Endothelial cell of umbilical vein (primary cell): ENCODE measurements around the gene CELSR2. TPM values are rescaled to one million over a fixed set of nuclear protein-coding genes. Genes with fewer than 3 reads are reported as not detected.

Experiments used
- BruUV-seq: library from RNA; stranded (reverse); fragments of 400-500 nt; replicated peaks from 2 replicates; lab custom pipeline; 2021; lab: Mats Ljungman, UMichigan
- CTCF ChIA-PET: fragments of 300-600, 350-600 bp; sonication (Branson Sonifier 250); formaldehyde crosslinking; loops from one replicate; lab custom pipeline; 2021; ENCODE audit warnings: antibody characterized with exemption, inconsistent platforms; lab: Charles Lee
- POLR2A ChIA-PET: fragments of 300-600, 350-600 bp; sonication (Branson Sonifier 250); formaldehyde crosslinking; loops from one replicate; lab custom pipeline; 2021; ENCODE audit warnings: antibody characterized with exemption, inconsistent platforms; lab: Charles Lee
- DNase-seq: peaks from one replicate; pipeline ENCODE4 v3.0.0-alpha.2; 2011; ENCODE audit warnings: low read depth, low spot score
- FAIRE-seq: peaks from 2 replicates; lab custom pipeline; 2011; peaks lifted over from hg19 to GRCh38; lab: Jason Lieb, UNC
- H2AFZ ChIP-seq: 2 replicates; pipeline ENCODE4 v1.6.0; 2012; ENCODE audit warnings: low read depth, low read length, control low read depth, inconsistent platforms
- H3K27ac ChIP-seq: 2 replicates; pipeline ENCODE4 v1.5.1; 2011; ENCODE audit warnings: low read depth, mild to moderate bottlenecking, control low read depth, low read length, moderate library complexity; ENCODE audit not compliant: insufficient read depth
- H3K27me3 ChIP-seq, 2 experiments: 2 replicates each; pipeline versions ENCODE4 v1.6.0 to v1.6.1; 2011; ENCODE audit warnings: low read length in 2 of 2, mixed read lengths in 1 of 2; ENCODE audit not compliant: control insufficient read depth in 2 of 2, insufficient read depth in 2 of 2
- H3K36me3 ChIP-seq, 2 experiments: 2 replicates in 1 of 2; 3 replicates in 1 of 2; pipeline ENCODE4 v1.5.1; 2011; ENCODE audit warnings: low read length in 2 of 2, mild to moderate bottlenecking in 1 of 2, moderate library complexity in 1 of 2; ENCODE audit not compliant: control insufficient read depth in 2 of 2, insufficient read depth in 2 of 2; ENCODE audit errors: extremely low read depth in 1 of 2
- H3K4me1 ChIP-seq: 3 replicates; pipeline ENCODE4 v1.5.1; 2011; ENCODE audit warnings: mild to moderate bottlenecking, low read length; ENCODE audit not compliant: control insufficient read depth, insufficient read depth; ENCODE audit errors: extremely low read depth
- H3K4me2 ChIP-seq: 2 replicates; pipeline ENCODE4 v1.6.1; 2011; ENCODE audit warnings: low read length, control low read depth, mixed read lengths; ENCODE audit not compliant: insufficient read depth
- H3K4me3 ChIP-seq, 3 experiments: fragments of 200-600 bp in 1 of 3; sonication (generic), shearing (Covaris generic) in 1 of 3; replicated peaks in 1 of 3; 2 replicates each; pipeline ENCODE4 v1.5.1; 2011 to 2016; ENCODE audit warnings: control low read depth in 3 of 3, low read length in 3 of 3, mild to moderate bottlenecking in 2 of 3, inconsistent platforms in 1 of 3, low read depth in 1 of 3, moderate library complexity in 1 of 3; ENCODE audit not compliant: insufficient read depth in 1 of 3
- H3K79me2 ChIP-seq: 2 replicates; pipeline ENCODE4 v1.6.0; 2012; ENCODE audit warnings: low read length, inconsistent platforms; ENCODE audit not compliant: control insufficient read depth, insufficient read depth
- H3K9ac ChIP-seq: replicated peaks from 2 replicates; pipeline ENCODE3; 2011; ENCODE audit warnings: low read length, control low read depth; ENCODE audit not compliant: insufficient read depth; ENCODE audit errors: extremely low read depth
- H3K9me1 ChIP-seq: replicated peaks from 3 replicates; pipeline ENCODE4 v1.6.0; 2011; ENCODE audit warnings: mild to moderate bottlenecking, low read length; ENCODE audit not compliant: control insufficient read depth, insufficient read depth; ENCODE audit errors: extremely low read depth
- H3K9me3 ChIP-seq: replicated peaks from 2 replicates; pipeline ENCODE4 v1.5.1; 2012; ENCODE audit warnings: low read length, inconsistent platforms; ENCODE audit not compliant: control insufficient read depth, insufficient read depth
- H4K20me1 ChIP-seq: replicated peaks from 2 replicates; pipeline ENCODE3; 2011; ENCODE audit warnings: mild to moderate bottlenecking, low read length; ENCODE audit not compliant: control insufficient read depth, insufficient read depth; ENCODE audit errors: extremely low read depth
- EZH2 ChIP-seq: IDR thresholded peaks from 2 replicates; pipeline ENCODE4 v1.6.1; 2012; ENCODE audit warnings: borderline replicate concordance, low read depth, mild to moderate bottlenecking, moderate library complexity, low read length, inconsistent platforms; ENCODE audit not compliant: severe bottlenecking
- FOS ChIP-seq: IDR thresholded peaks from 2 replicates; pipeline ENCODE4 v1.6.1; 2011; ENCODE audit warnings: mild to moderate bottlenecking, low read length, moderate library complexity, borderline replicate concordance; ENCODE audit not compliant: insufficient read depth
- GATA2 ChIP-seq: IDR thresholded peaks from 2 replicates; pipeline ENCODE4 v1.7.0; 2011; ENCODE audit warnings: low read depth, mild to moderate bottlenecking, moderate library complexity, mixed read lengths, low read length; ENCODE audit not compliant: insufficient read length, insufficient read depth
- JUN ChIP-seq: IDR thresholded peaks from 2 replicates; pipeline ENCODE4 v1.6.1; 2011; ENCODE audit warnings: borderline replicate concordance, low read depth; ENCODE audit not compliant: insufficient read length, insufficient read depth
- MYC ChIP-seq: IDR thresholded peaks from one replicate; pipeline ENCODE4 v1.6.1; 2011; ENCODE audit warnings: mild to moderate bottlenecking, low read depth, low read length
- POLR2A ChIP-seq: IDR thresholded peaks from 2 replicates; pipeline ENCODE4 v1.6.1; 2012; ENCODE audit warnings: low read depth, mild to moderate bottlenecking, control low read depth, low read length
- POLR2AphosphoS5 ChIP-seq: IDR thresholded peaks from 2 replicates; pipeline ENCODE4 v1.6.1; 2012; ENCODE audit warnings: low read depth, mild to moderate bottlenecking, control low read depth, low read length, moderate library complexity; ENCODE audit not compliant: insufficient read depth
- dilution Hi-C: fragments of 300-500 bp; cut with MboI; formaldehyde crosslinking; loops from one replicate; pipeline ENCODE4 v1.15.0; 2019; ENCODE audit warnings: low sequenced_read_pairs; ENCODE audit not compliant: extremely low pct_ligation_motif_present
- intact Hi-C: fragments of 100-400 bp; cut with micrococcal nuclease; formaldehyde crosslinking; loops from one replicate; pipeline ENCODE4 v1.10.0; 2022
- polyA plus RNA-seq, 4 experiments: library from polyadenylated mRNA; depleted of rRNA in 3 of 4; stranded (reverse) in 3 of 4; unstranded in 1 of 4; fragments of >200 nt; gene quantifications; 2 replicates each; pipeline versions ENCODE4 v1.2.1 to v1.2.3, GENCODE V29; 2011 to 2012; ENCODE audit warnings: missing spikeins in 1 of 4
- total RNA-seq: library from RNA; stranded (reverse); gene quantifications from 2 replicates; pipeline ENCODE4 v1.2.3, GENCODE V29; 2021
- TF ChIP-seq, protein P1 (sequence below): IDR thresholded peaks from 2 replicates; pipeline ENCODE4 v1.6.1; 2011; ENCODE audit not compliant: insufficient read depth, insufficient read length
- TF ChIP-seq, protein P2 (sequence below), 2 donors: IDR thresholded peaks; 1 replicate in 1 of 2; 2 replicates in 1 of 2; pipeline ENCODE4 v1.5.1; 2011; ENCODE audit warnings: low read length in 2 of 2, mild to moderate bottlenecking in 2 of 2, moderate library complexity in 2 of 2, control low read depth in 1 of 2, inconsistent platforms in 1 of 2, low read depth in 1 of 2; ENCODE audit not compliant: insufficient read depth in 1 of 2; ENCODE audit errors: extremely low read depth in 1 of 2

CELSR2 gene
- total and polyA plus RNA-seq, 2 donors (not counting 3 experiments of a cell fraction or from before 2014, with no cell fraction given) = 0.90 to 1.4 TPM

DNA sequence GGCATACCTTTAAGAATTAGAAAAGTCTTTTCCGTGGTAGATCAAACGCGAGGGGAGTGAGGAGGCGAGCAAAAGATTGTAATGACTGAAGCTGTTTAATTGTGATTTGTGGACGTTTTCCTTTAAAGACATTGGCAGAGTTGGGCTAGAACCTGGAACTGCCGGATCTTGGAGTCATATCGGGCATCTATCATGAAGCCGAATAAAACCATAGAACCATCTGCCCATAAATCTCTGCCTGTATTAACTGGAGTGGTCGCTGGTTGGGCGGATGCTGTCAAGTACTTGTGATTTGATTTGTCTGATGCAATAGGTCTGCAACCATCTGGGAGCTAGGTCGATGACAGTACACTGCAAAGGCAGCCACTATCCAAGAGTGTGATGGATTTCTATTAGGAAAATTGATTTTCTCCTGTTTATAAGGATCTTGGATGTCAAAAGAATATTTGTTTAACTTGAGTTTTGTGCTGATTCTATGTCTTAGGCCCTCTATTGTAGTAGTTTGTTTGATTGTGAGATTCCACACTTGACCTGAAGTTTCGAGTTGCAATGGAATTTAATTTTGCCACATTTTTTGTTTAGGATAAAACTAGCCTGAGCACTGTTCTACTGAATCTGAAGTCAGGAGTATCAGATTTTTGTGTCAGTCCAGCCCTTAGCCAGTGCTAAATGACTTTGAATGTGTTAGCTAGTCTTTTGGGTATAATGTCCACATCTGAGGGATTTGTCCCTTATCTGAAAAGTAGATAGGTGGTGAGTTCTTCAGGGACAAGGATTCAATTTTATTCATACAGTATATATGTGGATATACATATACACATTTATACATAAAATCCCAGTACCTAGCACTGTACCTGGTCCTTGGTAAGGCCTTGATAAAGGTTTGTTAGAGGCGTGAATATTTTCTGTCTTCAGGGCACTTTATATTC, 34.4 kb upstream of the CELSR2 start:
- Histone ChIP-seq H2AFZ (peak overlapping the region; percentile 88), H3K4me2 (peak overlapping the region; percentile 98), H3K79me2 (peaks cover 55% of the 10 kb centered on the region), H3K36me3 (peaks cover 0 to 3% of the 10 kb centered on the region in 2 experiments), H3K27ac (peak overlapping the region; percentile 76), H3K9me1 (no peaks in the 10 kb centered on the region), H3K27me3 (no peaks in the 10 kb centered on the region), H4K20me1 (peaks cover 12% of the 10 kb centered on the region), H3K4me1 (peaks cover 20% of the 10 kb centered on the region), H3K9me3 (no peaks in the 10 kb centered on the region), H3K4me3 (peak overlapping the region; percentile 55 to 100 (median 94)), H3K9ac (peak overlapping the region; percentile 87)
- TF ChIP-seq MYC = no peak
- TF ChIP-seq, protein P1, sequence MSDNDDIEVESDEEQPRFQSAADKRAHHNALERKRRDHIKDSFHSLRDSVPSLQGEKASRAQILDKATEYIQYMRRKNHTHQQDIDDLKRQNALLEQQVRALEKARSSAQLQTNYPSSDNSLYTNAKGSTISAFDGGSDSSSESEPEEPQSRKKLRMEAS = no peak
- TF ChIP-seq, protein P2, sequence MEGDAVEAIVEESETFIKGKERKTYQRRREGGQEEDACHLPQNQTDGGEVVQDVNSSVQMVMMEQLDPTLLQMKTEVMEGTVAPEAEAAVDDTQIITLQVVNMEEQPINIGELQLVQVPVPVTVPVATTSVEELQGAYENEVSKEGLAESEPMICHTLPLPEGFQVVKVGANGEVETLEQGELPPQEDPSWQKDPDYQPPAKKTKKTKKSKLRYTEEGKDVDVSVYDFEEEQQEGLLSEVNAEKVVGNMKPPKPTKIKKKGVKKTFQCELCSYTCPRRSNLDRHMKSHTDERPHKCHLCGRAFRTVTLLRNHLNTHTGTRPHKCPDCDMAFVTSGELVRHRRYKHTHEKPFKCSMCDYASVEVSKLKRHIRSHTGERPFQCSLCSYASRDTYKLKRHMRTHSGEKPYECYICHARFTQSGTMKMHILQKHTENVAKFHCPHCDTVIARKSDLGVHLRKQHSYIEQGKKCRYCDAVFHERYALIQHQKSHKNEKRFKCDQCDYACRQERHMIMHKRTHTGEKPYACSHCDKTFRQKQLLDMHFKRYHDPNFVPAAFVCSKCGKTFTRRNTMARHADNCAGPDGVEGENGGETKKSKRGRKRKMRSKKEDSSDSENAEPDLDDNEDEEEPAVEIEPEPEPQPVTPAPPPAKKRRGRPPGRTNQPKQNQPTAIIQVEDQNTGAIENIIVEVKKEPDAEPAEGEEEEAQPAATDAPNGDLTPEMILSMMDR (IDR thresholded peaks at IDR 0.05; ENCODE audit: extremely low read depth in 1 of 2, insufficient read depth in 1 of 2, low read depth in 1 of 2, low read length in 2 of 2) = no peak
- no peak for TF ChIP-seq POLR2A
- TF ChIP-seq JUN = no peak
- no peak for TF ChIP-seq GATA2
- TF ChIP-seq POLR2AphosphoS5 = no peak
- no peak for TF ChIP-seq EZH2
- no peak for TF ChIP-seq FOS
- no TSS peak for BruUV-seq
- dilution Hi-C loops = no loop called here
- FAIRE-seq (peak; percentile 88), DNase-seq (peak; percentile 74)
- ChIA-PET POLR2A (interaction anchor here (1.0 kb wide), 1 partner anchor 14 kb away, joined by 3 read pairs; no protein-coding TSS in a partner anchor), CTCF (interaction anchor here (1.0 to 2.6 kb wide), 10 partner anchors 14 to 185 kb away, joined by 3 to 21 read pairs (median 6); a partner anchor contains a TSS)
- intact Hi-C loops = loop anchor here (1.0 kb wide), 1 partner anchor 18 kb away; no protein-coding TSS in a partner anchor
